Spinal cord (tissue), 10 donors: ENCODE data around the gene ACR. TPM values are rescaled to one million over a fixed set of nuclear protein-coding genes. Genes with fewer than 3 reads are reported as not detected.
"Not testable (repeated sequence)": the region's sequence is repeated elsewhere in the genome, so short reads cannot be mapped to it uniquely, and the experiment has no call there.

ENCODE experiments used
- DNase-seq, 6 donors: peaks; one replicate each; pipeline versions ENCODE4 v3.0.0 to v3.0.0-alpha.2; 2013 to 2015; ENCODE audit warnings: low spot score in 6 of 6, low read depth in 4 of 6
- H3K27ac ChIP-seq: one replicate; pipeline ENCODE4 v1.5.1; 2013; ENCODE audit warnings: low read depth, low read length, control low read depth
- H3K27me3 ChIP-seq: one replicate; pipeline ENCODE4 v1.6.1; 2013; ENCODE audit warnings: low read length; ENCODE audit not compliant: control insufficient read depth, insufficient read depth
- H3K36me3 ChIP-seq: one replicate; pipeline ENCODE4 v1.6.1; 2013; ENCODE audit warnings: low read length; ENCODE audit not compliant: control insufficient read depth, insufficient read depth
- H3K4me1 ChIP-seq: one replicate; pipeline ENCODE4 v1.6.1; 2013; ENCODE audit warnings: low read length; ENCODE audit not compliant: control insufficient read depth, insufficient read depth
- H3K4me3 ChIP-seq: one replicate; pipeline ENCODE4 v1.5.1; 2013; ENCODE audit warnings: low read depth, low read length, control low read depth
- H3K9me3 ChIP-seq: one replicate; pipeline ENCODE4 v1.6.1; 2013; ENCODE audit warnings: low read length; ENCODE audit not compliant: control insufficient read depth, insufficient read depth
- WGBS: methylation state at CpG from one replicate; pipeline ENCODE4 v1.1.5; 2013; ENCODE audit warnings: missing lambda C conversion rate; ENCODE audit not compliant: insufficient coverage; 5-methylcytosine and 5-hydroxymethylcytosine counted together
- polyA plus RNA-seq, 2 donors: library from polyadenylated mRNA; unstranded; fragments of 120-200 nt; gene quantifications; one replicate each; pipeline ENCODE4 v1.2.1, GENCODE V29; 2013; ENCODE audit not compliant: insufficient read length in 2 of 2
- total RNA-seq, 2 donors: library from RNA; depleted of rRNA in 1 of 2; stranded (reverse); fragments of 120-200 nt in 1 of 2; fragments of >200 nt in 1 of 2; gene quantifications; one replicate each; pipeline versions ENCODE4 v1.2.3 to v1.2.4, GENCODE V29; 2013 to 2014
- donor health status: healthy.

The ACR gene
- total and polyA plus RNA-seq, 4 donors = 0.17 to 0.98 (median 0.70) TPM; not detected in 1

- Histone ChIP-seq H3K27me3 (no peaks in the 10 kb centered on the region), H3K4me3 (no peak overlapping the region), H3K4me1 (peaks cover 9% of the 10 kb centered on the region), H3K36me3 (no peaks in the 10 kb centered on the region), H3K9me3 (no peaks in the 10 kb centered on the region), H3K27ac (no peak overlapping the region)
- WGBS = 86% methylated on average over 10 of the region's 10 CpGs
- no peak for DNase-seq
These were observed 734 bp downstream of the ACR start for GRCh38 chr22:50738649-50739227.

- Histone ChIP-seq H3K4me1 (peaks cover 4% of the 10 kb centered on the region), H3K9me3 (no peaks in the 10 kb centered on the region), H3K27me3 (no peaks in the 10 kb centered on the region), H3K27ac (no peak overlapping the region), H3K36me3 (no peaks in the 10 kb centered on the region), H3K4me3 (no peak overlapping the region)
- WGBS = 70% methylated on average over 16 of the region's 17 CpGs
- DNase-seq = no peak
These were observed 1.3 kb downstream of the ACR start for GRCh38 chr22:50739279-50739691.

GRCh38 chr22:50739894-50740293, 1.9 kb downstream of the ACR start:
- no peak overlapping the region for H3K4me3 ChIP-seq

GRCh38 chr22:50740714-50741113, 2.7 kb downstream of the ACR start:
- H3K27ac ChIP-seq, H3K9me3 ChIP-seq, H3K36me3 ChIP-seq, H3K27me3 ChIP-seq, H3K4me3 ChIP-seq, DNase-seq, H3K4me1 ChIP-seq: not testable (repeated sequence)
- 86% methylated on average over 3 of the region's 5 CpGs for WGBS

More at GRCh38 chr22:50739894-50740293, 1.9 kb downstream of the ACR start:
- H3K4me1 ChIP-seq = peaks cover 3% of the 10 kb centered on the region
- no peak for DNase-seq
- no peak overlapping the region for H3K27ac ChIP-seq
- H3K36me3 ChIP-seq = no peaks in the 10 kb centered on the region
- WGBS = 63% methylated on average over 12 of the region's 12 CpGs
- H3K9me3 ChIP-seq = no peaks in the 10 kb centered on the region
- no peaks in the 10 kb centered on the region for H3K27me3 ChIP-seq

- H3K9me3 ChIP-seq, H3K36me3 ChIP-seq, H3K4me1 ChIP-seq, H3K27me3 ChIP-seq, H3K4me3 ChIP-seq, H3K27ac ChIP-seq, DNase-seq: not testable (repeated sequence)
- 0% methylated on average over 1 of the region's 12 CpGs for WGBS
These were observed 6.4 kb downstream of the ACR start for GRCh38 chr22:50744424-50744823.

- WGBS = no CpG with 5 or more reads among the region's 1 CpG
- not testable (repeated sequence) for H3K36me3 ChIP-seq, H3K4me1 ChIP-seq, H3K4me3 ChIP-seq, H3K27ac ChIP-seq, DNase-seq, H3K27me3 ChIP-seq, H3K9me3 ChIP-seq
These were observed 9.5 kb downstream of the ACR start for GRCh38 chr22:50747521-50747920.

- DNase-seq, H3K4me3 ChIP-seq, H3K9me3 ChIP-seq, H3K27ac ChIP-seq, H3K36me3 ChIP-seq, H3K27me3 ChIP-seq, H3K4me1 ChIP-seq: not testable (repeated sequence)
- WGBS = 89% methylated on average over 9 of the region's 13 CpGs
These were observed 10.6 kb downstream of the ACR start for GRCh38 chr22:50748630-50749029.

- not testable (repeated sequence) for H3K36me3 ChIP-seq, H3K4me1 ChIP-seq, H3K27ac ChIP-seq, DNase-seq, H3K9me3 ChIP-seq, H3K27me3 ChIP-seq, H3K4me3 ChIP-seq
- WGBS = no CpG with 5 or more reads among the region's 9 CpGs
These were observed 11.5 kb downstream of the ACR start for GRCh38 chr22:50749302-50750074.

- not testable (repeated sequence) for DNase-seq, H3K4me3 ChIP-seq
- WGBS = 80% methylated on average over 1 of the region's 20 CpGs
These were observed 17.2 kb downstream of the ACR start for GRCh38 chr22:50755251-50755650.

GRCh38 chr22:50756406-50756805, 18.4 kb downstream of the ACR start:
- WGBS = 11% methylated on average over 5 of the region's 9 CpGs

More at GRCh38 chr22:50755251-50755650, 17.2 kb downstream of the ACR start:
- not testable (repeated sequence) for H3K4me1 ChIP-seq, H3K27ac ChIP-seq, H3K27me3 ChIP-seq, H3K9me3 ChIP-seq, H3K36me3 ChIP-seq

More at GRCh38 chr22:50756406-50756805, 18.4 kb downstream of the ACR start:
- not testable (repeated sequence) for DNase-seq, H3K27me3 ChIP-seq, H3K36me3 ChIP-seq, H3K4me1 ChIP-seq, H3K4me3 ChIP-seq, H3K9me3 ChIP-seq, H3K27ac ChIP-seq
